CD4-positive, alpha-beta memory T cell (primary cell): ENCODE data around the gene LINGO4. TPM values are rescaled to one million over a fixed set of nuclear protein-coding genes. Genes with fewer than 3 reads are reported as not detected.

Source experiments
- CTCF ChIA-PET: fragments of 350-600 bp; sonication (Branson Sonifier 250); formaldehyde crosslinking; loops from one replicate; lab custom pipeline; 2021; ENCODE audit warnings: inconsistent platforms; ENCODE audit not compliant: partially characterized antibody; lab: Charles Lee
- POLR2A ChIA-PET: fragments of 350-600 bp; sonication (Branson Sonifier 250); formaldehyde crosslinking; loops from one replicate; lab custom pipeline; 2021; ENCODE audit not compliant: partially characterized antibody; lab: Charles Lee
- DNase-seq, 5 donors: peaks; one replicate each; pipeline versions ENCODE4 v3.0.0 to v3.0.0-alpha.2; 2020 to 2022; ENCODE audit warnings: mixed read lengths in 1 of 5
- H3K27ac ChIP-seq: one replicate; pipeline ENCODE4 v1.7.0; 2013; ENCODE audit warnings: low read depth, low read length
- H3K27me3 ChIP-seq: 2 replicates; pipeline ENCODE4 v1.7.0; 2013; ENCODE audit warnings: mild to moderate bottlenecking, low read length, moderate library complexity; ENCODE audit not compliant: insufficient read depth
- H3K36me3 ChIP-seq: 2 replicates; pipeline ENCODE4 v1.7.0; 2013; ENCODE audit warnings: mild to moderate bottlenecking, low read length, moderate library complexity; ENCODE audit not compliant: insufficient read depth
- H3K4me1 ChIP-seq: 2 replicates; pipeline ENCODE4 v1.7.0; 2013; ENCODE audit warnings: mild to moderate bottlenecking, low read length, moderate library complexity; ENCODE audit not compliant: insufficient read depth
- H3K4me3 ChIP-seq, 2 donors: one replicate each; pipeline ENCODE4 v1.7.0; 2013; ENCODE audit warnings: low read length in 2 of 2, mild to moderate bottlenecking in 1 of 2
- H3K9me3 ChIP-seq, 2 donors: one replicate each; pipeline ENCODE4 v1.7.0; 2013; ENCODE audit warnings: low read length in 2 of 2, control low read depth in 1 of 2; ENCODE audit not compliant: control insufficient read depth in 1 of 2
- H3K27ac Mint-ChIP-seq, 7 donors: one replicate each; pipeline ENCODE4 v1.8.0; 2020 to 2021; ENCODE audit warnings: mixed read lengths in 7 of 7, mild to moderate bottlenecking in 6 of 7, inconsistent platforms in 3 of 7, moderate library complexity in 3 of 7
- H3K27me3 Mint-ChIP-seq, 2 donors: one replicate each; pipeline ENCODE4 v1.8.0; 2020 to 2021; ENCODE audit warnings: mixed read lengths in 2 of 2
- H3K36me3 Mint-ChIP-seq, 2 donors: one replicate each; pipeline ENCODE4 v1.8.0; 2020 to 2021; ENCODE audit warnings: mixed read lengths in 2 of 2, inconsistent platforms in 1 of 2, mild to moderate bottlenecking in 1 of 2
- H3K4me1 Mint-ChIP-seq, 4 donors: one replicate each; pipeline ENCODE4 v1.8.0; 2020 to 2021; ENCODE audit warnings: mixed read lengths in 4 of 4, mild to moderate bottlenecking in 1 of 4
- H3K4me3 Mint-ChIP-seq, 8 donors: one replicate each; pipeline ENCODE4 v1.8.0; 2020 to 2021; ENCODE audit warnings: mixed read lengths in 8 of 8, mild to moderate bottlenecking in 7 of 8, moderate library complexity in 6 of 8, inconsistent platforms in 3 of 8
- H3K9me3 Mint-ChIP-seq, 8 donors: one replicate each; pipeline ENCODE4 v1.8.0; 2020 to 2021; ENCODE audit warnings: mixed read lengths in 8 of 8, mild to moderate bottlenecking in 5 of 8, inconsistent platforms in 3 of 8, moderate library complexity in 1 of 8
- intact Hi-C: fragments of 100-400 bp; cut with micrococcal nuclease; formaldehyde crosslinking; loops from one replicate; pipeline ENCODE4 v1.15.1; 2023
- polyA plus RNA-seq, 2 donors: library from polyadenylated mRNA; unstranded; fragments of 300-500 nt; fragmentation: Illumina TruSeq; gene quantifications; one replicate each; pipeline ENCODE4 v1.2.3, GENCODE V29; 2021
- total RNA-seq, 2 experiments: library from RNA; stranded (reverse); gene quantifications; one replicate each; pipeline ENCODE4 v1.2.3, GENCODE V29; 2021

The LINGO4 gene
- total and polyA plus RNA-seq, 4 experiments from 2014 or later = 0.20 to 0.52 (median 0.36) TPM; not detected in 1

GRCh38 chr1:151837197-151837596 lies 32.0 kb upstream of the LINGO4 start:
- CTCF ChIA-PET = interaction anchor here (0.7 to 5.7 kb wide), 30 partner anchors 9 to 393 kb away, joined by 3 to 69 read pairs (median 6); partner anchors contain the start of genes MRPL9 and TDRKH
- H3K9me3 ChIP-seq = no peaks in the 10 kb centered on the region
- Mint-ChIP-seq H3K4me3 (peak overlapping the region; percentile 73 to 97 (median 93)), H3K27ac (peak overlapping the region; percentile 87 to 99 (median 97)), H3K36me3 (peaks cover 0 to 7% of the 10 kb centered on the region in 2 donors), H3K9me3 (peaks cover 0 to 3% (median 0%) of the 10 kb centered on the region in 8 donors), H3K27me3 (no peaks in the 10 kb centered on the region), H3K4me1 (peaks cover 44 to 91% (median 72%) of the 10 kb centered on the region in 4 donors)
- POLR2A ChIA-PET = interaction anchor here (0.6 to 7.5 kb wide), 15 partner anchors 16 to 1698 kb away, joined by 3 to 127 read pairs (median 4); partner anchors contain the start of genes MRPL9, TDRKH and THEM4
- H3K4me3 ChIP-seq = peak overlapping the region; percentile 24 to 83
- H3K4me1 ChIP-seq = peaks cover 80% of the 10 kb centered on the region
- H3K36me3 ChIP-seq = no peaks in the 10 kb centered on the region
- intact Hi-C loops = loop anchor here (5.0 kb wide), 5 partner anchors 70 to 380 kb away; partner anchors contain the start of genes POGZ, SNX27 and THEM4
- DNase-seq = peak in 4 of 5 donors; percentile 35 to 73 (median 42)
- peak overlapping the region; percentile 75 for H3K27ac ChIP-seq
- H3K27me3 ChIP-seq = no peaks in the 10 kb centered on the region

- intact Hi-C loops = loop anchor here (5.0 kb wide), 5 partner anchors 72 to 378 kb away; partner anchors contain the start of genes POGZ, SNX27 and THEM4
- peak overlapping the region in 1 of 8 donors; percentile 3 for H3K4me3 Mint-ChIP-seq
- no peak for DNase-seq
- H3K27ac Mint-ChIP-seq = peak overlapping the region in 5 of 7 donors; percentile 2 to 97 (median 44)
- H3K36me3 Mint-ChIP-seq = peaks cover 0 to 7% of the 10 kb centered on the region in 2 donors
- H3K36me3 ChIP-seq = no peaks in the 10 kb centered on the region
- no peak overlapping the region for H3K4me3 ChIP-seq
- peaks cover 51 to 92% (median 75%) of the 10 kb centered on the region in 4 donors for H3K4me1 Mint-ChIP-seq
- peaks cover 0 to 3% (median 0%) of the 10 kb centered on the region in 8 donors for H3K9me3 Mint-ChIP-seq
- no peaks in the 10 kb centered on the region for H3K9me3 ChIP-seq
- H3K27me3 ChIP-seq = no peaks in the 10 kb centered on the region
- peaks cover 93% of the 10 kb centered on the region for H3K4me1 ChIP-seq
- CTCF ChIA-PET = interaction anchor here (0.6 to 5.7 kb wide), 31 partner anchors 8 to 495 kb away, joined by 3 to 69 read pairs (median 6); partner anchors contain the start of genes MRPL9, TDRKH and TUFT1
- no peak overlapping the region for H3K27ac ChIP-seq
- POLR2A ChIA-PET = interaction anchor here (0.9 to 12.4 kb wide), 9 partner anchors 15 to 242 kb away, joined by 3 to 233 read pairs (median 8); partner anchors contain the start of genes MRPL9 and TDRKH
- no peaks in the 10 kb centered on the region for H3K27me3 Mint-ChIP-seq
Measured at GRCh38 chr1:151835596-151835995, 30.4 kb upstream of the LINGO4 start.

- no peak for DNase-seq
- peaks cover 93% of the 10 kb centered on the region for H3K4me1 ChIP-seq
- Mint-ChIP-seq H3K4me1 (peaks cover 60 to 92% (median 75%) of the 10 kb centered on the region in 4 donors), H3K4me3 (peak overlapping the region in 4 of 8 donors; percentile 73 to 85 (median 82)), H3K27ac (peak overlapping the region; percentile 71 to 95 (median 90)), H3K9me3 (peaks cover 0 to 5% (median 0%) of the 10 kb centered on the region in 8 donors), H3K27me3 (no peaks in the 10 kb centered on the region), H3K36me3 (peaks cover 0 to 2% of the 10 kb centered on the region in 2 donors)
- no peak overlapping the region for H3K4me3 ChIP-seq
- no peaks in the 10 kb centered on the region for H3K27me3 ChIP-seq
- intact Hi-C loops = no loop called here
- peak overlapping the region; percentile 37 for H3K27ac ChIP-seq
- no peaks in the 10 kb centered on the region for H3K9me3 ChIP-seq
- no peaks in the 10 kb centered on the region for H3K36me3 ChIP-seq
- POLR2A ChIA-PET = interaction anchor here (1.1 to 12.4 kb wide), 4 partner anchors 16 to 71 kb away, joined by 3 to 233 read pairs (median 6); partner anchors contain the start of gene MRPL9
- CTCF ChIA-PET = interaction anchor here (0.5 to 5.7 kb wide), 14 partner anchors 12 to 390 kb away, joined by 3 to 69 read pairs (median 5); partner anchors contain the start of gene MRPL9
Measured at GRCh38 chr1:151834239-151834638, 29.0 kb upstream of the LINGO4 start.

- ChIA-PET CTCF (interaction anchor here (1.0 to 5.7 kb wide), 8 partner anchors 11 to 238 kb away, joined by 3 to 69 read pairs (median 6); partner anchors contain the start of genes MRPL9 and TDRKH), POLR2A (interaction anchor here (0.7 to 12.4 kb wide), 4 partner anchors 16 to 59 kb away, joined by 3 to 233 read pairs (median 6); no protein-coding TSS in a partner anchor)
- Mint-ChIP-seq H3K36me3 (peaks cover 0 to 2% of the 10 kb centered on the region in 2 donors), H3K27me3 (no peaks in the 10 kb centered on the region), H3K4me1 (peaks cover 64 to 96% (median 81%) of the 10 kb centered on the region in 4 donors), H3K4me3 (peak overlapping the region; percentile 73 to 85 (median 78)), H3K27ac (peak overlapping the region; percentile 90 to 95 (median 92)), H3K9me3 (peaks cover 0 to 5% (median 0%) of the 10 kb centered on the region in 8 donors)
- Histone ChIP-seq H3K4me3 (no peak overlapping the region), H3K4me1 (peaks cover 96% of the 10 kb centered on the region), H3K27me3 (no peaks in the 10 kb centered on the region), H3K27ac (peak overlapping the region; percentile 37), H3K36me3 (no peaks in the 10 kb centered on the region), H3K9me3 (no peaks in the 10 kb centered on the region)
- intact Hi-C loops = no loop called here
- no peak for DNase-seq
Measured at GRCh38 chr1:151833172-151833900, 28.1 kb upstream of the LINGO4 start.

- peaks cover 0 to 2% of the 10 kb centered on the region in 2 donors for H3K36me3 Mint-ChIP-seq
- intact Hi-C loops = no loop called here
- no peaks in the 10 kb centered on the region for H3K36me3 ChIP-seq
- POLR2A ChIA-PET = interaction anchor here (1.2 to 12.4 kb wide), 3 partner anchors 15 to 69 kb away, joined by 3 to 233 read pairs (median 18); partner anchors contain the start of gene MRPL9
- CTCF ChIA-PET = interaction anchor here (0.6 to 5.7 kb wide), 6 partner anchors 16 to 237 kb away, joined by 3 to 69 read pairs (median 4); partner anchors contain the start of gene TDRKH
- H3K4me3 Mint-ChIP-seq = peak overlapping the region; percentile 74 to 87 (median 81)
- no peak overlapping the region for H3K4me3 ChIP-seq
- peaks cover 67 to 100% (median 85%) of the 10 kb centered on the region in 4 donors for H3K4me1 Mint-ChIP-seq
- DNase-seq = no peak
- no peaks in the 10 kb centered on the region for H3K27me3 ChIP-seq
- peak overlapping the region; percentile 88 to 95 (median 93) for H3K27ac Mint-ChIP-seq
- H3K4me1 ChIP-seq = peaks cover 100% of the 10 kb centered on the region
- H3K27me3 Mint-ChIP-seq = no peaks in the 10 kb centered on the region
- no peaks in the 10 kb centered on the region for H3K9me3 ChIP-seq
- peaks cover 0 to 5% (median 0%) of the 10 kb centered on the region in 8 donors for H3K9me3 Mint-ChIP-seq
- peak overlapping the region; percentile 34 for H3K27ac ChIP-seq
Measured at GRCh38 chr1:151832318-151832980, 27.2 kb upstream of the LINGO4 start.

- POLR2A ChIA-PET = interaction anchor here (0.9 to 12.4 kb wide), 5 partner anchors 8 to 68 kb away, joined by 3 to 233 read pairs (median 33); partner anchors contain the start of genes C2CD4D, MRPL9 and TDRKH
- Histone ChIP-seq H3K4me3 (peak within 1 kb of the TSS in 1 of 2 donors; percentile 36), H3K4me1 (peaks cover 100% of the 10 kb centered on the region), H3K27ac (peak within 1 kb of the TSS; percentile 62), H3K36me3 (no peaks in the 10 kb centered on the region), H3K27me3 (no peaks in the 10 kb centered on the region), H3K9me3 (no peaks in the 10 kb centered on the region)
- peak within 1 kb of the TSS; percentile 91 to 95 (median 93) for H3K27ac Mint-ChIP-seq
- intact Hi-C loops = no loop called here
- peaks cover 0 to 4% (median 0%) of the 10 kb centered on the region in 8 donors for H3K9me3 Mint-ChIP-seq
- H3K27me3 Mint-ChIP-seq = no peaks in the 10 kb centered on the region
- CTCF ChIA-PET = interaction anchor here (1.0 to 2.3 kb wide), 3 partner anchors 10 to 68 kb away, joined by 3 to 8 read pairs (median 8); partner anchors contain the start of gene MRPL9
- peaks cover 60 to 99% (median 81%) of the 10 kb centered on the region in 4 donors for H3K4me1 Mint-ChIP-seq
- H3K4me3 Mint-ChIP-seq = peak within 1 kb of the TSS; percentile 74 to 87 (median 81)
- DNase-seq = no peak
- H3K36me3 Mint-ChIP-seq = no peaks in the 10 kb centered on the region
Measured at GRCh38 chr1:151831605-151832004, 26.4 kb upstream of the LINGO4 start, which contains the start of gene RORC. TSS of gene RORC (minus strand) at chr1:151831802. CDS start at chr1:151831764, 38 bp downstream.
